ENCODE results near the gene BUD13.

- TF ChIP-seq SMC3 (conservative IDR thresholded peaks at IDR 0.05; ENCODE audit: poor library complexity) (no peak), REST (IDR thresholded peaks at IDR 0.05; ENCODE audit: borderline replicate concordance) (no peak)
Observed at GRCh38 chr11:116812109-116812508, 39.3 kb upstream of the BUD13 start.
